BLaER1 treated with 17β-estradiol and CSF1 and Interleukin-3, amounts not matched to agents 10 nM and 100 nM (cell line): Measurements from ENCODE around the gene PPP2R3B.

Source experiments
- H3K27ac ChIP-seq, 11 experiments: shearing (Covaris generic); formaldehyde crosslinking; 2 replicates each; pipeline ENCODE4 v1.8.1; 2022
- H3K27me3 ChIP-seq, 11 experiments: shearing (Covaris generic); formaldehyde crosslinking; 2 replicates each; pipeline ENCODE4 v1.8.1; 2022
- H3K36me3 ChIP-seq, 11 experiments: shearing (Covaris generic); formaldehyde crosslinking; 2 replicates each; pipeline ENCODE4 v1.8.1; 2022
- H3K4me1 ChIP-seq, 10 experiments: shearing (Covaris generic); formaldehyde crosslinking; 2 replicates each; pipeline ENCODE4 v1.8.1; 2022
- H3K4me2 ChIP-seq, 11 experiments: shearing (Covaris generic); formaldehyde crosslinking; 2 replicates each; pipeline ENCODE4 v1.8.1; 2022
- H3K4me3 ChIP-seq, 10 experiments: shearing (Covaris generic); formaldehyde crosslinking; 2 replicates each; pipeline ENCODE4 v1.8.1; 2022
- H3K9ac ChIP-seq, 11 experiments: shearing (Covaris generic); formaldehyde crosslinking; 2 replicates each; pipeline ENCODE4 v1.8.1; 2022
- H3K9me3 ChIP-seq, 11 experiments: shearing (Covaris generic); formaldehyde crosslinking; replicated peaks in 1 of 11; 2 replicates each; pipeline ENCODE4 v1.8.1; 2022
- H4K20me1 ChIP-seq, 11 experiments: shearing (Covaris generic); formaldehyde crosslinking; 2 replicates each; pipeline ENCODE4 v1.8.1; 2022
- Cebpa-rat ChIP-seq, 11 experiments: shearing (Covaris generic); IDR thresholded peaks; 2 replicates each; pipeline ENCODE4 v1.8.1; 2022

The PPP2R3B gene

DNA sequence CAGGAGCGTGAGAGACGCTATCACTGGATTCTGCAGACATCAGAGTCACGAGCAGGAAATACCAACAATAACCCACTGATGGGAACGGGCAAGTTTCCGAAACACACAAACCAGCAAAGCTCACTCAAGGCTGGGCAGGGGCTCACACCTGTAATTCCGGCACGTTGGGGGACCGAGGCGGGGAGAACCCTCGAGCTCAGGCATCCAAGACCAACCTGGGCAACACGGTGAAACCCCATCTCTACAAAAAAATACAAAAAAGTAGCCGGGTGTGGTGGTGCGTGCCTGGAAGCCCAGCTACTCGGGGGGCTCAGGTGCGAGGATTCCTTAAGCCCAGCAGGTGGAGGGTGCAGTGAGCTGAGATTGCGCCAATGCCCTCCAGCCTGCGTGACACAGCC lies 51.0 kb downstream of the PPP2R3B start:
- Histone ChIP-seq H3K9ac (no peak overlapping the region), H3K9me3 (peaks cover 3 to 30% (median 11%) of the 10 kb centered on the region in 11 experiments; a peak in 16 of 22 replicates), H3K4me1 (peaks cover 9 to 14% (median 11%) of the 10 kb centered on the region in 10 experiments; a peak in 16 of 20 replicates), H4K20me1 (peaks cover 0 to 15% (median 0%) of the 10 kb centered on the region in 11 experiments; a peak in 5 of 22 replicates), H3K4me2 (no peak overlapping the region), H3K27me3 (peaks cover 11 to 18% (median 14%) of the 10 kb centered on the region in 11 experiments), H3K36me3 (peaks cover 21 to 73% (median 66%) of the 10 kb centered on the region in 11 experiments; a peak in 21 of 22 replicates), H3K27ac (no peak overlapping the region), H3K4me3 (no peak overlapping the region)
- TF ChIP-seq Cebpa-rat (IDR thresholded peaks at IDR 0.05) = no peak

DNA sequence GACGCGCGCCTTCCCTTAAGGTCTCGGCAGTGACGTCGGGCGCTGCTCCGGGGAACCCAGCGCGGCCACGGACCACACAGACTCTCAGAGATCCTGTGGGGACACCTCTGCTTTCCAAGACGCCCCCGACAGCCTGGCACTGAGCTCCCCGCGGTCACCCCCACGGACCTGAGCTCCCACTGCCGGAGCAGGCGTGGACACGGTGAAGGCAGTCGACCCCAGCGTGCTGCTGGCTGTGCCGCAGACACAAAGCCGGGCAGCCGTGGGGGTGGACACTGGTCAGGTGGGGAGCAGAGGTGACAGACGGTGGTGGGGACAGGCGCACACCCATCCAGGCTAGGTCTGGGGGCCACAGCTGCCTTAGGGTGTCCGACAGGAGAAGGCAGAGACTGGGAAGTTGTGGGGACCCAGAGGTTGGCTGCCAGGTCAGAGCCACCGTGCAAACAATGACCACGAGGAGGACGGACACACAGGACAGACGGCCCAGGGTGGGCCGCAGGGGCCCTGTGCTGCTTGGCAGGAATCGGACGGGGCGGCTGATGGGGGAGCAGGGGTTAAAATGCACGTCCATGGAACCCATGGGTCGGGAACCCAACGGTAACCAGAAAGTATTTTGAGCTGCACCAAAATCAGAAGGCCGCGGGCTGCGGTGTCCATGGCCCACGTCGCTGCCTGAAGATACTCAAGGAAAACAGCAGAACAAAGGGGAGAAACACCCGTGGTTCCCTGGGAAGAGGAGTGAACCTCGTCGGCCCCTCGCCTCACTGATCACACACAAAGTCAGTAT lies 51.5 kb downstream of the PPP2R3B start:
- Histone ChIP-seq H4K20me1 (peaks cover 0 to 16% (median 0%) of the 10 kb centered on the region in 11 experiments; a peak in 5 of 22 replicates), H3K27ac (no peak overlapping the region), H3K4me3 (no peak overlapping the region), H3K36me3 (peaks cover 21 to 70% (median 63%) of the 10 kb centered on the region in 11 experiments; a peak in 21 of 22 replicates), H3K9me3 (peaks cover 0 to 26% (median 8%) of the 10 kb centered on the region in 11 experiments; a peak in 11 of 22 replicates), H3K4me1 (peaks cover 9 to 16% (median 11%) of the 10 kb centered on the region in 10 experiments; a peak in 16 of 20 replicates), H3K4me2 (no peak overlapping the region), H3K27me3 (peaks cover 14 to 22% (median 18%) of the 10 kb centered on the region in 11 experiments), H3K9ac (no peak overlapping the region)
- TF ChIP-seq Cebpa-rat (IDR thresholded peaks at IDR 0.05) = no peak

DNA sequence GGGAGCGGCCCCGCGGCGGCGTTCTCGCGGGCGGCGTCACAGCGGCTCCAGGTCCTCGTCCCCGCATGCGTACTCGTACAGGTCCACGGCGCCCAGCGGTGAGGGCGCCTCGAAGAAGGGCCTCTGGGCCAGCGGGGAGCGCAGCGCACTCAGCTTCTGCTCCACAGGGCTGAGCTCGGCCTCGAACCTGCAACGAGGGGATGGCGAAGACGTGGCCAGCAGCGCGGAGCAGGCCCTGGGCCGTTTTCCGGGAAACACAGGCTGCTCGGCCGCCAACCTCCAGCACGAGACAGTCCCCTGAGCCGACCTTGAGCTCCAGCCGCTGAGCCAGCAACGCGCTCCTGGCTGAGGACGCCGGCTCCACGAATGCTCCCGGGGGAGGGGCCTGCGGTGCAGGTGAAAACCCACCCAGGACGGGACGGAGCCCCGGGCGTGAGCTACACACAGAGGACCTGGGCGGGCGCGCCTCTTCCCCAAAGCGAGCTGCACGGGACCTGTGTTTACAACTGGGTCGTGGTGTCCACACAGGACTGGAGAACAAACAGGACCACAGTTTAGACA lies 52.3 kb downstream of the PPP2R3B start:
- no peak overlapping the region for H3K27ac ChIP-seq
- no peak overlapping the region for H3K9ac ChIP-seq
- peaks cover 9 to 16% (median 11%) of the 10 kb centered on the region in 10 experiments; a peak in 16 of 20 replicates for H3K4me1 ChIP-seq
- no peak overlapping the region for H3K4me3 ChIP-seq
- H3K27me3 ChIP-seq = peaks cover 14 to 22% (median 18%) of the 10 kb centered on the region in 11 experiments
- no peak overlapping the region for H3K4me2 ChIP-seq
- peaks cover 0 to 26% (median 8%) of the 10 kb centered on the region in 11 experiments; a peak in 11 of 22 replicates for H3K9me3 ChIP-seq
- H4K20me1 ChIP-seq = peaks cover 0 to 16% (median 0%) of the 10 kb centered on the region in 11 experiments; a peak in 5 of 22 replicates
- H3K36me3 ChIP-seq = peaks cover 21 to 70% (median 63%) of the 10 kb centered on the region in 11 experiments; a peak in 21 of 22 replicates
- TF ChIP-seq Cebpa-rat (IDR thresholded peaks at IDR 0.05) = no peak

DNA sequence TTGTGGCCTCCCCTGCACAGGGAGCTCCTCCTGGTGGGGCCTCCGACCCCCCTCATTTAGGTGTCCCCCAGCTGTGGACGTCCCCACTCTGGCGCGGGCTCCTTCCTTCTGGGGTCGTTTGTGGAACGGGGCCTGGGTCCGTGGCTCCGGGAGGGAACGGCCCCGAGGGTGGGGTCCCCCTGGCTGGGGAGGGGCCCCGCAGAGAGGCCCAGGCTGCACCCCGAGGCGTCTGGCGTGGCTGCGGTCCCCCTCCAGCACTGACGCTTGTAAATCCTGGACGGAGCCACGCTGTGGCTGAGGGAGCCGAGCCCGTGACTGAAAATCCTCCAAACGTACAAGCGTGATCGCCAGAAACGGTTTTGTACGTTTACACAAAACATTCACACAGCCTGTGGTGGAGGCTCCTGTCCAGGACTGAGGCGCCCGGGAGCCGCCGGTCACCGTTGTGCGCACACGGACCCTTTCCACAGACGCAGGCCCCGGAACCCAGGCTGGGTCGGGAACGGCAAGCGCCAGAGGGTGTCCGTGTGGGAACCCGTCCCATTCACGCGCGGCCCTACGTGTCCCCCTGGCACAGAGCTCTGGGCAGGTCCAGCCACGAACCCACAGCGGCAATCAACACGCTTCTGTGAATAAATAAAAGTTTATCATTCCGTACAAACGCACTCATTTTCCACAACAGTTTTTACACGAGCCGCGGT lies 52.9 kb downstream of the PPP2R3B start:
- no peak for TF ChIP-seq Cebpa-rat (IDR thresholded peaks at IDR 0.05)
- H3K4me2 ChIP-seq = no peak overlapping the region
- peaks cover 0 to 23% (median 5%) of the 10 kb centered on the region in 11 experiments; a peak in 10 of 22 replicates for H3K9me3 ChIP-seq
- H3K4me1 ChIP-seq = peaks cover 9 to 16% (median 11%) of the 10 kb centered on the region in 10 experiments; a peak in 16 of 20 replicates
- H3K36me3 ChIP-seq = peaks cover 18 to 65% (median 60%) of the 10 kb centered on the region in 11 experiments; a peak in 21 of 22 replicates
- peaks cover 14 to 22% (median 18%) of the 10 kb centered on the region in 11 experiments for H3K27me3 ChIP-seq
- H4K20me1 ChIP-seq = peaks cover 0 to 16% (median 0%) of the 10 kb centered on the region in 11 experiments; a peak in 5 of 22 replicates
- H3K9ac ChIP-seq = no peak overlapping the region
- no peak overlapping the region for H3K4me3 ChIP-seq
- H3K27ac ChIP-seq = no peak overlapping the region

DNA sequence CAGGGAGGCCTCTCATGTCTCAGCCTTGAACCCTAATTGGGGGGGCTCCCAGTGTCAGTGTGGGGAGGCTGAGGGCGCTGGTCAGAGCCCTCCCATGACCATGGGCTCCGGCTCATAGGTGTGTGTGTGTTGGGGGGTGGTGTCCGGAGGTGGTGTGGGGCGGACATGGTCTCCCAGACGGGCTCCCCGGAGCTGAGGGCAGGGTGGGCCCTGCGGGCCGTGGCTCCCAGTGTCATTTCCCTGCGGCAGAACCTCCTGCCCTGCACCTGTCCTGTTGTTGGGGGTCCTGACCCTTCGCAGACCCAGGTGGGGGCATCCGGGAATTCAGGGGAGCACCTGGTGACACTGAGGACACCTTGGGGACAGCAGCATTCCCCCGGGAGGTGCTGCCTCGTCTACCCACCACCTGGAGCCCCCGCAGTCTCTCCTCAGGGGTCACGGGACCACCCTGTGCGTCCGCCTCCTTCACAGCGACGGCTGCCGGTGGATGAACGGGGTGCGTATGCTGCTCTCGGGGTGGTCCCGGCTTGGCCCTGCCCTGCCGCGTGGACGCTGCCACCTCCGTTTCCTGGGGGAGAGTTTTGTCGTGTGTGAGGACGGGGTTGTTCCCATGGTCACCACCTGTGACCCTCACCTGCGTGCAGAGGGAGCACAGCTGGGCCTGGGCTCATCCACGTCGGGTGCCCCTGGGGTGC lies 53.6 kb downstream of the PPP2R3B start:
- no peak overlapping the region for H3K4me3 ChIP-seq
- peaks cover 0 to 19% (median 0%) of the 10 kb centered on the region in 11 experiments; a peak in 5 of 22 replicates for H3K9me3 ChIP-seq
- peaks cover 14 to 22% (median 18%) of the 10 kb centered on the region in 11 experiments for H3K27me3 ChIP-seq
- peaks cover 9 to 16% (median 11%) of the 10 kb centered on the region in 10 experiments; a peak in 16 of 20 replicates for H3K4me1 ChIP-seq
- H3K9ac ChIP-seq = no peak overlapping the region
- peaks cover 0 to 16% (median 0%) of the 10 kb centered on the region in 11 experiments; a peak in 5 of 22 replicates for H4K20me1 ChIP-seq
- peaks cover 15 to 58% (median 53%) of the 10 kb centered on the region in 11 experiments; a peak in 20 of 22 replicates for H3K36me3 ChIP-seq
- TF ChIP-seq Cebpa-rat (IDR thresholded peaks at IDR 0.05) = no peak
- no peak overlapping the region for H3K4me2 ChIP-seq
- no peak overlapping the region for H3K27ac ChIP-seq

DNA sequence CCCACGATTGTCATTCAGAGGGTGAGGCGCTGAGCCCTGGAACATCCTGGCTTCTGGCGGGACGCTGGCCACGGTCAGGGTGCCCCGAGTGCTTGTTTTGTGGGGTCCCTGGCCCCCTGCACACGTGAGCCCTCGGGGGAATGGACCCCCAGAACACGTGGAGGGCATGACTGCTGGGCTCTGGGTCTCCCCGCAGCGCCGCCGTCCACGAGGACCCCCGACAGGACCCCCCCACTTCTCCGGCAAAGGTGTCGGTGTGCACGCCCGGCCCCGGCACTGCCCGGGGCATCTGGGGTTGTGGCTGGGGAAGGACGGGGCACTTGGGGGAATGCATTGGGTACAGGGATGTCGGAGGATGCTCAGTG lies 54.2 kb downstream of the PPP2R3B start:
- H3K4me3 ChIP-seq = no peak overlapping the region
- H3K36me3 ChIP-seq = peaks cover 12 to 52% (median 47%) of the 10 kb centered on the region in 11 experiments; a peak in 20 of 22 replicates
- no peak overlapping the region for H3K27ac ChIP-seq
- H4K20me1 ChIP-seq = peaks cover 0 to 16% (median 0%) of the 10 kb centered on the region in 11 experiments; a peak in 5 of 22 replicates
- H3K4me2 ChIP-seq = no peak overlapping the region
- H3K4me1 ChIP-seq = peaks cover 9 to 16% (median 11%) of the 10 kb centered on the region in 10 experiments; a peak in 16 of 20 replicates
- H3K9ac ChIP-seq = no peak overlapping the region
- peaks cover 0 to 17% (median 0%) of the 10 kb centered on the region in 11 experiments; a peak in 4 of 22 replicates for H3K9me3 ChIP-seq
- TF ChIP-seq Cebpa-rat (IDR thresholded peaks at IDR 0.05) = no peak
- peaks cover 14 to 22% (median 18%) of the 10 kb centered on the region in 11 experiments for H3K27me3 ChIP-seq

DNA sequence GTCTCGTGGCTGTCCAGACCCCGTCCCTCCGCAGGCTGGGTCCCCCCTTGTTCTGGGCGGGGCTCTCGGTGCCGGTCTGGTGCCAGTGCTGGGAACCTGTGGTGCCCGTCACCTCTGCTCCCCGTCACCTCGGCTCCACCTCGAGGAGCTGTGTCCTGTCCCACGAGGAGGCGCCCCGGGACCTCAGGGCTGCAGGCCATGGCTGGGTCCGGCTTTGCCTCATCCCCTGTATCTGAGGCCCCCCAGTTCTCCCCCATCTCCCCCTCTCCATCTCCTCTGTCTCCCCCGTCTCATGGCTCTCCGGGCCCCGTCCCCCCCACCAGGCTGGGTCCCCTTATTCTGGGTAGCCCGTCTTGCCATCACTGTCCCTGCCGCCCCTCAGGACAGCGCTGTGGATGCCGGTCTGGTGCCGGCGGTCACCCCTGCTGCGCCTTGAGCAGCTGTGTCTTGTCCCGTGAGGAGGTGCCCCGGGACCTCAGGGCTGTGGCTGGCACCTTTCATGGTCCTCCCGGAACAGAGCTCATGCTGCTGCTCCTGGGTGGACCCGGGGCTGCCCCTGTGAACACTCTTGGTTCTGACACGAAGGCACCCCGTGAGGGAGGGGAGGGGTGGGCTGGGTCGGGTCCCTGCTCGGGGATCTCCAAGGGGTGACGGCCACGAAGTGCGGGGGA lies 54.7 kb downstream of the PPP2R3B start:
- H3K27ac ChIP-seq = no peak overlapping the region
- H3K27me3 ChIP-seq = peaks cover 14 to 22% (median 18%) of the 10 kb centered on the region in 11 experiments
- H3K9me3 ChIP-seq = peaks cover 0 to 12% (median 0%) of the 10 kb centered on the region in 11 experiments; a peak in 3 of 22 replicates
- H3K4me2 ChIP-seq = peak overlapping the region; percentile 56 to 77 (median 66)
- peak overlapping the region in 4 of 10 experiments; percentile 15 to 46 (median 24); a peak in 3 of 20 replicates for H3K4me3 ChIP-seq
- peaks cover 7 to 47% (median 42%) of the 10 kb centered on the region in 11 experiments; a peak in 19 of 22 replicates for H3K36me3 ChIP-seq
- peaks cover 9 to 16% (median 11%) of the 10 kb centered on the region in 10 experiments; a peak in 16 of 20 replicates for H3K4me1 ChIP-seq
- H4K20me1 ChIP-seq = peaks cover 0 to 16% (median 0%) of the 10 kb centered on the region in 11 experiments; a peak in 5 of 22 replicates
- peak overlapping the region in 8 of 11 experiments; percentile 6 to 60 (median 36); a peak in 4 of 22 replicates for H3K9ac ChIP-seq
- no peak for TF ChIP-seq Cebpa-rat (IDR thresholded peaks at IDR 0.05)
